Measurements from ENCODE around the gene DLGAP1. TPM values are rescaled to one million over a fixed set of nuclear protein-coding genes. Genes with fewer than 3 reads are reported as not detected.

Gene DLGAP1
- total RNA-seq, 1 donor from 2014 or later, result 18.5 TPM

GRCh38 chr18:3851159-3851558 lies 603.9 kb downstream of the DLGAP1 start:
- Mint-ChIP-seq H3K27me3 (ENCODE audit: insufficient read depth, low read depth) (peaks cover 2% of the 10 kb centered on the region), H3K9me3 (peaks cover 3% of the 10 kb centered on the region), H3K36me3 (no peaks in the 10 kb centered on the region), H3K4me1 (no peaks in the 10 kb centered on the region), H3K4me3 (no peak overlapping the region), H3K27ac (no peak overlapping the region)
- no peaks in the 10 kb centered on the region for H3K27me3 ChIP-seq
- no peak overlapping the region for H2AFZ ChIP-seq (replicated peaks)
- H3K9me3 ChIP-seq (ENCODE audit: low read depth), result no peaks in the 10 kb centered on the region
- H4K20me1 ChIP-seq (ENCODE audit: low read depth), result no peaks in the 10 kb centered on the region
- no peak for DNase-seq (ENCODE audit: low spot score)
- H3K4me3 ChIP-seq, result no peak overlapping the region
- H3K79me2 ChIP-seq (ENCODE audit: low read depth), result no peaks in the 10 kb centered on the region
- no peak for TF ChIP-seq EZH2 (IDR thresholded peaks at IDR 0.05)
- no peak for TF ChIP-seq EZH2phosphoT487 (IDR thresholded peaks at IDR 0.05)
- TF ChIP-seq CTCF (IDR thresholded peaks at IDR 0.05), result no peak
- H3K36me3 ChIP-seq, result no peaks in the 10 kb centered on the region
- H3K4me2 ChIP-seq, result no peak overlapping the region
- peaks cover 7% of the 10 kb centered on the region for H3K4me1 ChIP-seq
- H3K9ac ChIP-seq, result no peak overlapping the region
- peaks cover 5% of the 10 kb centered on the region for H3F3A ChIP-seq (ENCODE audit: low read depth)
- H3K27ac ChIP-seq, result no peak overlapping the region

GRCh38 chr18:3848316-3848715 lies 606.8 kb downstream of the DLGAP1 start:
- Histone ChIP-seq H3K79me2 (ENCODE audit: low read depth) (no peaks in the 10 kb centered on the region), H3K9ac (no peak overlapping the region), H3K27ac (no peak overlapping the region), H3K9me3 (ENCODE audit: low read depth) (no peaks in the 10 kb centered on the region), H3K27me3 (no peaks in the 10 kb centered on the region), H3K36me3 (no peaks in the 10 kb centered on the region), H2AFZ (replicated peaks) (no peak overlapping the region), H3K4me2 (no peak overlapping the region), H4K20me1 (ENCODE audit: low read depth) (no peaks in the 10 kb centered on the region), H3K4me3 (no peak overlapping the region), H3K4me1 (peaks cover 23% of the 10 kb centered on the region), H3F3A (ENCODE audit: low read depth) (no peaks in the 10 kb centered on the region)
- no peak overlapping the region for H3K27ac Mint-ChIP-seq
- DNase-seq (ENCODE audit: low spot score), result no peak
- H3K36me3 Mint-ChIP-seq, result no peaks in the 10 kb centered on the region
- peaks cover 2% of the 10 kb centered on the region for H3K27me3 Mint-ChIP-seq (ENCODE audit: insufficient read depth, low read depth)
- no peak overlapping the region for H3K4me3 Mint-ChIP-seq
- no peaks in the 10 kb centered on the region for H3K4me1 Mint-ChIP-seq
- TF ChIP-seq CTCF (IDR thresholded peaks at IDR 0.05), result no peak
- no peak for TF ChIP-seq EZH2 (IDR thresholded peaks at IDR 0.05)
- no peak for TF ChIP-seq EZH2phosphoT487 (IDR thresholded peaks at IDR 0.05)
- H3K9me3 Mint-ChIP-seq, result peaks cover 3% of the 10 kb centered on the region

DNA sequence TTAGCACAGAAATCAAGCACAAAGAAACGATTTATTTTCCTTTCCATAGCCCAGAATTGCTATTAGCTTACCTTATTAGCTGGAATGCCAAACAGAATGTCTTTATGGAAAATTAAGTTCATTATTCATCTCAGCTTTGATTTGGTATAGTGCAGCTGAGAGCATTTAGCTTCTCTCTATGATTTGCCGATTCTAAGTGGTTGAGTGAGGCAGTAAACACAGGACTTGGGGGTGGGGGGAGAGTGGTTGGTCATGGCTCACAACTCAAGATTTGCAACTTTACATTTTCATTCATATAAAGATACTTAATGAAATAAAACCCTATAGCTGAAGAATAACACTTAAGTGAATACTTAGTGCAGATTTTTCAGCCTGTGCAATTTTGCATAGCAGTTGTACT lies 609.9 kb downstream of the DLGAP1 start:
- TF ChIP-seq EZH2phosphoT487 (IDR thresholded peaks at IDR 0.05), result no peak
- no peak for TF ChIP-seq CTCF (IDR thresholded peaks at IDR 0.05)
- no peak for TF ChIP-seq EZH2 (IDR thresholded peaks at IDR 0.05)
- Histone ChIP-seq H3F3A (ENCODE audit: low read depth) (peaks cover 16% of the 10 kb centered on the region), H3K4me1 (peaks cover 40% of the 10 kb centered on the region), H3K9me3 (ENCODE audit: low read depth) (no peaks in the 10 kb centered on the region), H3K4me3 (no peak overlapping the region), H3K27me3 (no peaks in the 10 kb centered on the region), H2AFZ (replicated peaks) (no peak overlapping the region), H3K4me2 (peak overlapping the region; percentile 2), H3K9ac (no peak overlapping the region), H3K36me3 (no peaks in the 10 kb centered on the region), H3K79me2 (ENCODE audit: low read depth) (no peaks in the 10 kb centered on the region), H3K27ac (no peak overlapping the region), H4K20me1 (ENCODE audit: low read depth) (no peaks in the 10 kb centered on the region)
- H3K27me3 Mint-ChIP-seq (ENCODE audit: insufficient read depth, low read depth), result peaks cover 2% of the 10 kb centered on the region
- H3K36me3 Mint-ChIP-seq, result no peaks in the 10 kb centered on the region
- H3K4me3 Mint-ChIP-seq, result no peak overlapping the region
- no peaks in the 10 kb centered on the region for H3K9me3 Mint-ChIP-seq
- H3K27ac Mint-ChIP-seq, result no peak overlapping the region
- H3K4me1 Mint-ChIP-seq, result peaks cover 16% of the 10 kb centered on the region
- DNase-seq (ENCODE audit: low spot score), result no peak
